H1 (cell line): Measurements from ENCODE around the gene ZNF316. TPM values are rescaled to one million over a fixed set of nuclear protein-coding genes. Genes with fewer than 3 reads are reported as not detected.

Experiments used
- CTCF ChIA-PET: fragments of 300-600 bp; sonication (Branson Sonifier 250); formaldehyde crosslinking; loops from one replicate; lab custom pipeline; 2021; ENCODE audit not compliant: partially characterized antibody; lab: Charles Lee
- POLR2A ChIA-PET: fragments of 300-600 bp; sonication (Branson Sonifier 250); formaldehyde crosslinking; loops from one replicate; lab custom pipeline; 2021; ENCODE audit warnings: inconsistent platforms; ENCODE audit not compliant: partially characterized antibody; lab: Charles Lee
- DNase-seq, 2 experiments: peaks; one replicate each; pipeline versions ENCODE4 v3.0.0 to v3.0.0-alpha.2; 2010 to 2022; ENCODE audit warnings: low spot score in 2 of 2, low read depth in 1 of 2, mixed read lengths in 1 of 2
- FAIRE-seq: peaks from 2 replicates; lab custom pipeline; 2011; peaks lifted over from hg19 to GRCh38; lab: Jason Lieb, UNC
- H2AFZ ChIP-seq: 2 replicates; pipeline ENCODE4 v1.8.1; 2012; ENCODE audit warnings: low read length, inconsistent platforms
- H2AK5ac ChIP-seq: 2 replicates; pipeline ENCODE4 v1.6.1; 2013; ENCODE audit warnings: low read depth, low read length
- H2BK120ac ChIP-seq: replicated peaks from 2 replicates; pipeline ENCODE3; 2013; ENCODE audit warnings: low read depth, low read length, inconsistent platforms
- H2BK12ac ChIP-seq: 2 replicates; pipeline ENCODE4 v1.6.1; 2013; ENCODE audit warnings: low read depth, low read length
- H2BK15ac ChIP-seq: 2 replicates; pipeline ENCODE4 v1.6.1; 2013; ENCODE audit warnings: low read length
- H2BK20ac ChIP-seq: 2 replicates; pipeline ENCODE4 v1.6.1; 2013; ENCODE audit warnings: low read length
- H2BK5ac ChIP-seq: 2 replicates; pipeline ENCODE4 v1.6.1; 2013; ENCODE audit warnings: low read depth, low read length
- H3K14ac ChIP-seq: 2 replicates; pipeline ENCODE4 v1.6.1; 2013; ENCODE audit warnings: inconsistent platforms; ENCODE audit not compliant: insufficient read length
- H3K18ac ChIP-seq: 2 replicates; pipeline ENCODE4 v1.6.1; 2013; ENCODE audit warnings: low read length; ENCODE audit errors: extremely low read depth
- H3K23ac ChIP-seq: 2 replicates; pipeline ENCODE4 v1.6.1; 2013; ENCODE audit warnings: inconsistent platforms; ENCODE audit not compliant: insufficient read length
- H3K23me2 ChIP-seq: 2 replicates; pipeline ENCODE4 v1.6.1; 2013; ENCODE audit warnings: low read depth, low read length
- H3K27ac ChIP-seq: 2 replicates; pipeline ENCODE4 v1.6.1; 2011; ENCODE audit warnings: low read depth, low read length, inconsistent platforms
- H3K27me3 ChIP-seq, 4 experiments: replicated peaks in 1 of 4; 1 replicate in 1 of 4; 2 replicates in 3 of 4; pipeline versions ENCODE4 v1.6.1 to v1.8.1; 2011 to 2013; ENCODE audit warnings: low read length in 3 of 4, mild to moderate bottlenecking in 3 of 4, inconsistent platforms in 2 of 4, mixed read lengths in 2 of 4, moderate library complexity in 1 of 4; ENCODE audit not compliant: control insufficient read depth in 3 of 4, insufficient read depth in 3 of 4; ENCODE audit errors: extremely low read depth in 1 of 4
- H3K36me3 ChIP-seq, 4 experiments: 2 replicates each; pipeline versions ENCODE4 v1.6.1 to v1.8.1; 2011 to 2013; ENCODE audit warnings: mild to moderate bottlenecking in 4 of 4, low read length in 3 of 4, moderate library complexity in 2 of 4, control low read depth in 1 of 4, inconsistent platforms in 1 of 4; ENCODE audit not compliant: insufficient read depth in 4 of 4, control insufficient read depth in 2 of 4
- H3K4ac ChIP-seq: replicated peaks from 2 replicates; pipeline ENCODE3; 2013; ENCODE audit warnings: low read length, low read depth, mixed read lengths, inconsistent platforms; ENCODE audit not compliant: insufficient read length
- H3K4me1 ChIP-seq, 4 experiments: replicated peaks in 1 of 4; 1 replicate in 1 of 4; 2 replicates in 3 of 4; pipeline versions ENCODE4 v1.6.1 to v1.8.1; 2011 to 2013; ENCODE audit warnings: low read length in 3 of 4, inconsistent platforms in 2 of 4, mixed read lengths in 1 of 4; ENCODE audit not compliant: insufficient read depth in 4 of 4, control insufficient read depth in 3 of 4
- H3K4me2 ChIP-seq, 2 experiments: 2 replicates each; pipeline versions ENCODE4 v1.6.1 to v1.8.1; 2011 to 2013; ENCODE audit warnings: low read depth in 2 of 2, low read length in 2 of 2, control low read depth in 1 of 2, inconsistent platforms in 1 of 2, mild to moderate bottlenecking in 1 of 2; ENCODE audit not compliant: insufficient read depth in 1 of 2
- H3K4me3 ChIP-seq, 4 experiments: fragments of 200-600, 300-600 bp in 1 of 4; sonication (generic), shearing (Covaris generic), sonication (Bioruptor Twin) in 1 of 4; 2 replicates each; pipeline versions ENCODE4 v1.5.1 to v1.8.1; 2011 to 2016; ENCODE audit warnings: low read length in 4 of 4, low read depth in 3 of 4, control low read depth in 2 of 4, inconsistent platforms in 2 of 4, mild to moderate bottlenecking in 2 of 4, mixed read lengths in 1 of 4, moderate library complexity in 1 of 4; ENCODE audit not compliant: insufficient read depth in 2 of 4; ENCODE audit errors: extremely low read depth in 1 of 4
- H3K56ac ChIP-seq: replicated peaks from 2 replicates; pipeline ENCODE3; 2013; ENCODE audit warnings: low read depth, mild to moderate bottlenecking, mixed read lengths, low read length, inconsistent platforms; ENCODE audit not compliant: insufficient read length
- H3K79me1 ChIP-seq: 2 replicates; pipeline ENCODE4 v1.6.1; 2013; ENCODE audit warnings: low read depth, low read length, control low read depth
- H3K79me2 ChIP-seq, 2 experiments: 2 replicates each; pipeline versions ENCODE4 v1.6.1 to v1.8.1; 2012 to 2013; ENCODE audit warnings: low read length in 2 of 2, mild to moderate bottlenecking in 2 of 2, inconsistent platforms in 1 of 2; ENCODE audit not compliant: insufficient read depth in 2 of 2, control insufficient read depth in 1 of 2
- H3K9ac ChIP-seq, 4 experiments: replicated peaks in 1 of 4; 1 replicate in 1 of 4; 2 replicates in 3 of 4; pipeline versions ENCODE4 v1.6.1 to v1.8.1; 2011 to 2013; ENCODE audit warnings: low read depth in 3 of 4, low read length in 3 of 4, control low read depth in 2 of 4, mild to moderate bottlenecking in 2 of 4, moderate library complexity in 2 of 4, inconsistent platforms in 1 of 4; ENCODE audit errors: extremely low read depth in 1 of 4
- H3K9me3 ChIP-seq, 2 experiments: 2 replicates each; pipeline versions ENCODE4 v1.6.1 to v1.8.1; 2012 to 2013; ENCODE audit warnings: mild to moderate bottlenecking in 2 of 2, moderate library complexity in 2 of 2, control low read depth in 1 of 2, inconsistent platforms in 1 of 2, low read depth in 1 of 2, low read length in 1 of 2, mixed read lengths in 1 of 2; ENCODE audit not compliant: insufficient read depth in 2 of 2
- H4K20me1 ChIP-seq, 2 experiments: replicated peaks in 1 of 2; 2 replicates each; pipeline versions ENCODE3 to v1.8.1; 2011 to 2013; ENCODE audit warnings: inconsistent platforms in 2 of 2, low read length in 2 of 2, mild to moderate bottlenecking in 1 of 2; ENCODE audit not compliant: insufficient read depth in 2 of 2, control insufficient read depth in 1 of 2
- H4K5ac ChIP-seq: 2 replicates; pipeline ENCODE4 v1.6.1; 2013; ENCODE audit warnings: low read length, low read depth, mixed read lengths, inconsistent platforms; ENCODE audit not compliant: insufficient read length
- H4K8ac ChIP-seq: 2 replicates; pipeline ENCODE4 v1.8.0; 2013; ENCODE audit warnings: mild to moderate bottlenecking, moderate library complexity, low read length, inconsistent platforms; ENCODE audit not compliant: insufficient read depth; ENCODE audit errors: extremely low read depth
- H4K91ac ChIP-seq: replicated peaks from 2 replicates; pipeline ENCODE3; 2013; ENCODE audit warnings: low read length, mixed read lengths, inconsistent platforms; ENCODE audit not compliant: insufficient read length
- ASH2L ChIP-seq: fragments of 200-600, 300-600 bp; sonication (generic); IDR thresholded peaks from one replicate; pipeline ENCODE4 v1.7.1; 2017; ENCODE audit warnings: low read length
- CEBPB ChIP-seq: IDR thresholded peaks from 2 replicates; pipeline ENCODE4 v1.6.1; 2012; ENCODE audit warnings: low read depth, low read length
- CREB1 ChIP-seq: IDR thresholded peaks from 2 replicates; pipeline ENCODE4 v1.6.1; 2012; ENCODE audit warnings: inconsistent platforms
- EGR1 ChIP-seq: IDR thresholded peaks from 2 replicates; pipeline ENCODE4 v1.6.1; 2011; ENCODE audit warnings: low read depth, low read length, borderline replicate concordance
- HDAC2 ChIP-seq, 2 experiments: fragments of 300-600 bp in 1 of 2; sonication (generic) in 1 of 2; IDR thresholded peaks; 2 replicates each; pipeline ENCODE4 v1.6.1; 2011 to 2012; ENCODE audit warnings: low read depth in 2 of 2, low read length in 2 of 2, mild to moderate bottlenecking in 2 of 2, moderate library complexity in 2 of 2, borderline replicate concordance in 1 of 2, inconsistent platforms in 1 of 2
- JUN ChIP-seq: IDR thresholded peaks from 2 replicates; pipeline ENCODE4 v1.6.1; 2011; ENCODE audit warnings: low read depth, mild to moderate bottlenecking, improper control_type of control experiment, low read length
- KDM4A ChIP-seq: IDR thresholded peaks from one replicate; pipeline ENCODE4 v1.7.1; 2012; ENCODE audit warnings: low read depth, mild to moderate bottlenecking, moderate library complexity, low read length, inconsistent platforms; ENCODE audit not compliant: severe bottlenecking
- PHF8 ChIP-seq: fragments of 200-600 bp; sonication (generic); conservative IDR thresholded peaks from 2 replicates; pipeline ENCODE4 v1.7.1; 2012; ENCODE audit warnings: low read depth, mild to moderate bottlenecking, inconsistent platforms, low read length, moderate library complexity
- POU5F1 ChIP-seq: IDR thresholded peaks from 2 replicates; pipeline ENCODE4 v1.6.1; 2011; ENCODE audit warnings: low read depth, mild to moderate bottlenecking, low read length, moderate library complexity
- RAD21 ChIP-seq, 2 experiments: IDR thresholded peaks in 1 of 2; conservative IDR thresholded peaks in 1 of 2; 2 replicates each; pipeline ENCODE4 v1.6.1; 2011; ENCODE audit warnings: low read depth in 2 of 2, low read length in 2 of 2, improper control_type of control experiment in 1 of 2, inconsistent platforms in 1 of 2, mild to moderate bottlenecking in 1 of 2, moderate library complexity in 1 of 2
- RXRA ChIP-seq: IDR thresholded peaks from 2 replicates; pipeline ENCODE4 v1.6.1; 2011; ENCODE audit warnings: low read depth, mild to moderate bottlenecking, low read length, moderate library complexity; ENCODE audit not compliant: insufficient read depth
- SAP30 ChIP-seq: fragments of 300-600 bp; sonication (generic); IDR thresholded peaks from 2 replicates; pipeline ENCODE4 v1.7.1; 2012; ENCODE audit warnings: low read length, moderate library complexity, mild to moderate bottlenecking, inconsistent platforms; ENCODE audit not compliant: insufficient read depth, insufficient replicate concordance
- SP4 ChIP-seq: IDR thresholded peaks from 2 replicates; pipeline ENCODE4 v1.6.1; 2012; ENCODE audit warnings: low read length, inconsistent platforms
- TAF7 ChIP-seq: optimal IDR thresholded peaks from 2 replicates; pipeline ENCODE3; 2011; ENCODE audit warnings: low read depth, mild to moderate bottlenecking, inconsistent platforms, low read length, moderate library complexity, borderline replicate concordance
- TEAD4 ChIP-seq: IDR thresholded peaks from 2 replicates; pipeline ENCODE4 v1.6.1; 2012; ENCODE audit warnings: low read depth, low read length, inconsistent platforms, mixed read lengths
- WGBS, 2 experiments: shearing (Covaris generic) in 1 of 2; methylation state at CpG; one replicate each; pipeline versions ENCODE4 v1.1.6 to v1.1.7; 2013 to 2015; ENCODE audit warnings: low lambda C conversion rate in 2 of 2, mixed read lengths in 2 of 2, inconsistent platforms in 1 of 2, low coverage in 1 of 2, missing lambda C conversion rate in 1 of 2; ENCODE audit not compliant: insufficient replicate concordance in 2 of 2, insufficient coverage in 1 of 2, insufficient read length in 1 of 2; ENCODE audit errors: extremely low coverage in 1 of 2, missing lambda C conversion rate in 1 of 2; 5-methylcytosine and 5-hydroxymethylcytosine counted together
- polyA plus RNA-seq, 7 experiments: library from polyadenylated mRNA; depleted of rRNA in 3 of 7; stranded (reverse) in 5 of 7; unstranded in 2 of 7; fragments of >200 nt in 5 of 7; fragments of 200-250 nt in 2 of 7; gene quantifications; 1 replicate in 5 of 7; 2 replicates in 1 of 7; 4 replicates in 1 of 7; pipeline versions ENCODE4 v1.2.1 to v1.2.3, GENCODE V29; 2011 to 2013; ENCODE audit warnings: missing spikeins in 2 of 7, mixed read lengths in 2 of 7
- total RNA-seq: library from RNA; stranded (reverse); fragmentation: NEBNext Ultra II Directional; extraction: Animal tissue kit (Norgen Biotek cat#: 25700); gene quantifications from 2 replicates; pipeline ENCODE4 v1.2.1, GENCODE V29; 2021

ZNF316 gene
- total and polyA plus RNA-seq, 2 of the 8 experiments (the other 6 are each of a cell fraction or from before 2014, with no cell fraction given) = 3.6 to 13.7 TPM

DNA sequence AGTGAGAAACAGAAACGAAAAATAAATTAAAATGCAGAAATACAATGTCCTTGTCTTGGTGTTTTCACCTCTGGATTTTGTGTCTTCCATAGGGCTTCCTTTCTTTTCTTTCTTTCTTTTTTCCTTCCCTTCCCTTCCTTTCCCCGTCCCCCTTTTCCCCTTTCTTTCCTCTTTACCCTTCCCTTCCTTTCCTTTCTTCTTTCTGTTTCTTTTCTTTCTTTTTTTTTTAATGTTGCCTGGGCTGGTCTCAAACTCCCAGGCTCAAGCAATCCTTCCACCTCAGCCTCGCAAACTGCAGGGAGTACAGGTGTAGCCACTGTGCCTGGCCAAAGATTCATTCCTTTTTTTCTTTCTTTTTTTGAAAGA is 12.9 kb upstream of the ZNF316 start:
- no peak overlapping the region for H3K9ac ChIP-seq
- H3K14ac ChIP-seq = no peak overlapping the region
- H3K4ac ChIP-seq = no peak overlapping the region
- H2AFZ ChIP-seq = no peak overlapping the region
- H2BK20ac ChIP-seq = no peak overlapping the region
- no peak overlapping the region for H4K8ac ChIP-seq
- no peak overlapping the region for H3K4me2 ChIP-seq
- H3K23me2 ChIP-seq = no peaks in the 10 kb centered on the region
- no peak overlapping the region for H2BK15ac ChIP-seq
- no peak overlapping the region for H3K18ac ChIP-seq
- H2BK120ac ChIP-seq = no peak overlapping the region
- 83% methylated on average over 3 of the region's 3 CpGs; no CpG with 5 or more reads in 1 of the 2 experiments for WGBS, 2 experiments
- H3K23ac ChIP-seq = no peak overlapping the region
- peaks cover 2 to 21% (median 6%) of the 10 kb centered on the region in 4 experiments; a peak in 4 of 8 replicates for H3K36me3 ChIP-seq
- DNase-seq = no peak
- no peaks in the 10 kb centered on the region; a peak in 1 of 4 replicates for H3K9me3 ChIP-seq
- no peaks in the 10 kb centered on the region for H3K4me1 ChIP-seq
- ChIA-PET CTCF (no interaction called here), POLR2A (no interaction called here)
- no peak overlapping the region for H2BK12ac ChIP-seq
- H3K79me2 ChIP-seq = no peaks in the 10 kb centered on the region
- H4K5ac ChIP-seq = no peak overlapping the region
- H3K79me1 ChIP-seq = peaks cover 2% of the 10 kb centered on the region; the same call in 1 of the 2 replicates
- H2BK5ac ChIP-seq = no peak overlapping the region
- peaks cover 3 to 5% of the 10 kb centered on the region in 2 experiments for H4K20me1 ChIP-seq
- no peak for FAIRE-seq
- no peak overlapping the region for H3K27ac ChIP-seq
- H3K4me3 ChIP-seq = no peak overlapping the region
- H3K27me3 ChIP-seq = no peaks in the 10 kb centered on the region
- H2AK5ac ChIP-seq = no peak overlapping the region
- H4K91ac ChIP-seq = no peak overlapping the region
- H3K56ac ChIP-seq = no peak overlapping the region
- TF ChIP-seq POU5F1 (no peak), PHF8 (no peak), HDAC2 (IDR thresholded peaks at IDR 0.05; ENCODE audit: borderline replicate concordance in 1 of 2, low read depth in 2 of 2, low read length in 2 of 2) (no peak), JUN (no peak), CEBPB (no peak), RAD21 (IDR thresholded peaks at IDR 0.05 in 1 of 2, conservative IDR thresholded peaks at IDR 0.05 in 1 of 2; ENCODE audit: low read depth in 2 of 2, low read length in 2 of 2) (no peak), TEAD4 (no peak), CREB1 (no peak), ASH2L (no peak), EGR1 (no peak), TAF7 (no peak), SP4 (no peak), SAP30 (no peak), KDM4A (no peak), RXRA (no peak)
